ENCODE results near the gene BTBD19. TPM values are rescaled to one million over a fixed set of nuclear protein-coding genes. Genes with fewer than 3 reads are reported as not detected.

The BTBD19 gene
- total and polyA plus RNA-seq, 9 of the 15 experiments (the other 6 are each of a cell fraction or from before 2014, with no cell fraction given), result 0.22 to 2.0 (median 0.95) TPM

DNA sequence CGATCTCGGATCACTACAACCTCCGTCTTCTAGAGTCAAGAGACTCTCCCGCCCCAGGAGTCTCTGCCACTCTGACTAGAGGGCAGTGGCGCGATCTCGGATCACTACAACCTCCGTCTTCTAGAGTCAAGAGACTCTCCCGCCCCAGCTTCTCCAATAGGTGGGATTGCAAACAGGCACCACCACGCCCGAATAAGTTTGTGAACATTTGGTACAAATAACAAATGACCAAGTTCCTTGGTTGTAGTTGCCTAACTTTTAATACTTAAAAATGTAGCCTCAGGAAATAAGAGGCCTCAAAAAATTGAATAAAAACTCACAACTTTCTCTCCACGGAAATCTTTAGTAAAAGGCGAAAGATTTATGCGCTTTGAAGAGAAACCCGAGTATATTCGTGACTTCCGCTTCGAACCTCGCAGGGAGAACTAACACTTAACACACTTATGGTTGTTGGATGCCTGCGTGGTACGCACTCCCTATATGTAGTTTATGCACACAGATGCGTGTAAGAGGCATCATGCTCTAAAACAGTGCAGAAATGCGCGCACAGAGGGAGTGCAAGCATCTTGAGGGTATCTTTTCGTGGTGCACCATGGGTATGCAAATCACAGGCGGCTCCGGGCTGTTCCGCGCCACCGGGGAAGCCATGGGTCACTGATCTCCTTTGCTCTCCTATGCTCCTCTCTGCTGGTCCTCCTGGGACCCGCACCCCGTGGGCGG is 11.4 kb downstream of the BTBD19 start (continued):
- peak; percentile 50; the same call in 1 of the 2 replicates for TF ChIP-seq CEBPG (CRISPR knock-in tag; IDR thresholded peaks at IDR 0.05)
- peak; percentile 58 to 66; a peak in 2 of 4 replicates for TF ChIP-seq CEBPG (tag; conservative IDR thresholded peaks at IDR 0.05 in 1 of 2, IDR thresholded peaks at IDR 0.05 in 1 of 2)
- no peak for TF ChIP-seq BRF1 (IDR thresholded peaks at IDR 0.05; ENCODE audit: borderline replicate concordance, extremely low read depth, insufficient read length)
- TF ChIP-seq SMC3 (conservative IDR thresholded peaks at IDR 0.05; ENCODE audit: insufficient read depth, low read depth, low read length), result no peak; the same call in 1 of the 2 replicates
- no peak; the same call in none of the 2 replicates for TF ChIP-seq HOXB6 (CRISPR knock-in tag; IDR thresholded peaks at IDR 0.05; ENCODE audit: borderline replicate concordance)
- no peak for TF ChIP-seq DDX20 (tag; IDR thresholded peaks at IDR 0.05; ENCODE audit: low read depth)
- TF ChIP-seq, protein P1, sequence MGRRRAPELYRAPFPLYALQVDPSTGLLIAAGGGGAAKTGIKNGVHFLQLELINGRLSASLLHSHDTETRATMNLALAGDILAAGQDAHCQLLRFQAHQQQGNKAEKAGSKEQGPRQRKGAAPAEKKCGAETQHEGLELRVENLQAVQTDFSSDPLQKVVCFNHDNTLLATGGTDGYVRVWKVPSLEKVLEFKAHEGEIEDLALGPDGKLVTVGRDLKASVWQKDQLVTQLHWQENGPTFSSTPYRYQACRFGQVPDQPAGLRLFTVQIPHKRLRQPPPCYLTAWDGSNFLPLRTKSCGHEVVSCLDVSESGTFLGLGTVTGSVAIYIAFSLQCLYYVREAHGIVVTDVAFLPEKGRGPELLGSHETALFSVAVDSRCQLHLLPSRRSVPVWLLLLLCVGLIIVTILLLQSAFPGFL (CRISPR knock-in tag; IDR thresholded peaks at IDR 0.05), result no peak
- TF ChIP-seq NR2F6 (CRISPR knock-in tag; IDR thresholded peaks at IDR 0.05), result peak; percentile 44; the same call in 1 of the 2 replicates
- peak; percentile 99 for TF ChIP-seq PHB (CRISPR knock-in tag; IDR thresholded peaks at IDR 0.05)
- no peak; the same call in 1 of the 2 replicates for TF ChIP-seq HDAC8 (tag; IDR thresholded peaks at IDR 0.05)
- TF ChIP-seq ZFP1 (CRISPR knock-in tag; IDR thresholded peaks at IDR 0.05), result no peak
- peak; percentile 33 for TF ChIP-seq BCOR (IDR thresholded peaks at IDR 0.05)
- TF ChIP-seq PTTG1 (tag; IDR thresholded peaks at IDR 0.05; ENCODE audit: low read depth), result peak; percentile 35; the same call in 1 of the 2 replicates
- TF ChIP-seq CTCF (IDR thresholded peaks at IDR 0.05 in 2 of 3, conservative IDR thresholded peaks at IDR 0.05 in 1 of 3; ENCODE audit: insufficient read depth in 2 of 3, low read depth in 1 of 3, low read length in 3 of 3), result peak; percentile 26 to 49 (median 49); a peak in 4 of 6 replicates
- TF ChIP-seq CBFB (CRISPR knock-in tag; IDR thresholded peaks at IDR 0.05), result no peak
- TF ChIP-seq SAFB2 (IDR thresholded peaks at IDR 0.05; ENCODE audit: borderline replicate concordance, low read depth, low read length, severe bottlenecking), result no peak
- peak; percentile 96 for TF ChIP-seq NCOA4 (IDR thresholded peaks at IDR 0.05; ENCODE audit: partially characterized antibody)
- 0 out of 2 replicates have a peak, but pooled peaks have one; percentile 48 for TF ChIP-seq NR4A1 (CRISPR knock-in tag; IDR thresholded peaks at IDR 0.05)
- peak; percentile 64; the same call in 1 of the 2 replicates for TF ChIP-seq NR4A1 (tag; IDR thresholded peaks at IDR 0.05)
- no peak for TF ChIP-seq EWSR1 (IDR thresholded peaks at IDR 0.05; ENCODE audit: borderline replicate concordance, low read depth, partially characterized antibody)
- TF ChIP-seq NR2C1 (IDR thresholded peaks at IDR 0.05), result peak; percentile 62; the same call in 1 of the 2 replicates
- peak; percentile 74 for TF ChIP-seq NR2C1 (tag; IDR thresholded peaks at IDR 0.05)
- TF ChIP-seq KLF13 (tag; IDR thresholded peaks at IDR 0.05; ENCODE audit: borderline replicate concordance, low read depth), result peak; percentile 23; the same call in 1 of the 2 replicates
- TF ChIP-seq ARNT (IDR thresholded peaks at IDR 0.05), result peak; percentile 98
- TF ChIP-seq PHF20 (IDR thresholded peaks at IDR 0.05; ENCODE audit: partially characterized antibody), result peak; percentile 18
- peak; percentile 80; the same call in 1 of the 2 replicates for TF ChIP-seq ZSCAN29 (IDR thresholded peaks at IDR 0.05)
- peak; percentile 45; the same call in 1 of the 2 replicates for TF ChIP-seq BMI1 (IDR thresholded peaks at IDR 0.05; ENCODE audit: low read length)
- peak in 1 of 2 experiments; percentile 82; a peak in 3 of 4 replicates for TF ChIP-seq HDAC1 (IDR thresholded peaks at IDR 0.05)

All from K562 (cell line).